Stimulated activated CD4-positive, alpha-beta T cell treated with anti-CD3 and anti-CD28 coated beads, TNF-alpha, amount 100 ng/mL, for 1 hour (primary cell): ENCODE measurements around the gene FLT4.

Experiments
- DNase-seq, 3 donors: peaks; one replicate each; pipeline ENCODE4 v3.0.0-alpha.2; 2020; ENCODE audit warnings: low read depth in 3 of 3, low spot score in 1 of 3

The FLT4 gene

DNA sequence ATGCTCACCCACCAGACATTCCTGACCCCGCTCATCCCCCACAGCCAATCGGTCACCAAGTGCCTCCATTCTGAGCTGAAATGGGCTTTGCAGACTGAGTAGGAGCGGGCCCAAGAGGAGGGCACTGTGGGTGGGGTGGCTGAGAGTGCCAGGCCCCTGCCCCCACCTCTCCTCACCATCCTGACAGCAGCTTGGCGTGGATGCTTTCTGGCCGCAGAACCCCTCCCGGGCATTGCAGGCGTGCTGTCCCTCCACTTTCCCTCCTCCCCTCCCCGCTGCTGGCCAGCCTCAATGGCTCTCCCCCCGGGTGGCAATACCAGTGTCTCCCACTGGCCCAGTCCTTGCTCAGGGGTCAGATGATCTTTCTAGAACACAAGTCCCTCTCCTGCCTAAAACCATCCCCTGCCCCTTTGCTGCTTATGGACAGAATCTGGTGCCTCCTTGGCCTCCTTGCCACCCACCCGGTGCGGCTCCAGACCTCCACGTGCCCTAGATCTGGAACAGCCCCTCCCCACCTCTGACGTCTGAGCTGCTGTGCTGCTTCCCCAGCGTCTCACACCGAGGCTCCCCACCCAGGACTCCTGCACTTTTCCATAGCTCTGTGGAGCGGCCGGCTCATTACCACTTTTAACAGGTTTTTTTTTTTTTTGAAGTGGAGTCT is 6.1 kb downstream of the FLT4 start:
- DNase-seq = no peak

DNA sequence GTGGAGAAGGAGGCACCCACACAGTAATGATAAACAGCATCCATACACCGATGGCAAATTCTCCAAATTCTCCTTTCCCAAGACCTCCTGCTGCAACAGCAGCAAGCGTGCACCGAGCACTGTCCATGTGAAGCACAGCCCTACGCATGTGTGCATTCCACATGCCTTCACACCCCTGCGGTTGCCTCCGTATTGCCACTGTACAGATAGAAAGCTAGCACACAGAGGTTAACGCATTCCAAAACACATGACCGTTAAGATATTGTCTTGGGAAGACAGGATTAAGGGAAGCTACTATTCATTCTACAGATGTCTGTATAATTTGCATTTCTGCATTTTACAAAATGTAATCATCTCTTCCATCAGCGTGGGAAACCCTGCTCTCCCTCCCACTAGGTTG is 6.6 kb downstream of the FLT4 start:
- no peak for DNase-seq

DNA sequence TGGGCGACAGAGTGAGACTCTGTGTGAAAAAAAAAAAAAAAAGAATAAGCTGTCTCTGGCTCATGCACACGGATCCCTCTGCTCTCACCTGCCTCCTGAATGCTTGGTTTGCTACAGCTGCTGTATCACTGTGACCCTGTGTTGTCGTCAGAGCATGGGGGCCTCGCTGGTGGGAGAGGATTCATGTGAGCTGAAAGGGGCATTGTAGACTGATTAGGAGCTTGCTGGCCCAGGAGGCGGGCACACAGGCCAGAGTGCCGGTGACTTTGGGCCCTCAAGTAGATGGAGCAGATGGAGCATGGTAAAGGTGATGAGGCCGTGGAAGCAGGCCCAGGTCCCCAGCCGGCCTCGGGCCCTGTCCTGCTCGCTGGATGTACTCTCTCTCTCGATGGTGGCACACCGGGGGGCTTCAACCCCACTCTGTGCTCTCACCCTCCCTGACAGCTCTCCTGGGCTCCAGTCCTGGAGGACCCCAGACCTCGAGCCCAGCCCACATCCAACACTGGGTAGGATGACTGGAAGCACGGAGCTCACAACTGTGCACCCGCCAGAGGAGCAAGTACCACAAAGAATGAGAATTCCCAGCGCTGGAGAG is 7.1 kb downstream of the FLT4 start:
- no peak for DNase-seq

DNA sequence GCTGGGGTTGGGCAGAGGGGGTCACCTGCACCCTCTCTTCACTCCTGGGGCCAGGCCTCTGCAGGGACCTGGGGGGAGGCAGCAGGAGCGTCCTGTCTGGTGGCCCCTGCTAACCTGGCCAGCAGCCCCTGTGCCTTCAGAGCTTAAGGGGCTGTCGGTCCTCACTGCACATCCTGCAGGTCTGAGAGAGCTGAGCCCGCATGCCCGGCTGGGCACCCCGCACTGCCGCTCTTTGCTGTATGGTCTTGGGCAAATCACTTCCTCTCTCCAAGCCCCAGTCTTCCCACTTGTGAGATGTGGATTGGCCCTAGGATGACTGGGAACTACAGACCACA is 7.9 kb downstream of the FLT4 start:
- no peak for DNase-seq

DNA sequence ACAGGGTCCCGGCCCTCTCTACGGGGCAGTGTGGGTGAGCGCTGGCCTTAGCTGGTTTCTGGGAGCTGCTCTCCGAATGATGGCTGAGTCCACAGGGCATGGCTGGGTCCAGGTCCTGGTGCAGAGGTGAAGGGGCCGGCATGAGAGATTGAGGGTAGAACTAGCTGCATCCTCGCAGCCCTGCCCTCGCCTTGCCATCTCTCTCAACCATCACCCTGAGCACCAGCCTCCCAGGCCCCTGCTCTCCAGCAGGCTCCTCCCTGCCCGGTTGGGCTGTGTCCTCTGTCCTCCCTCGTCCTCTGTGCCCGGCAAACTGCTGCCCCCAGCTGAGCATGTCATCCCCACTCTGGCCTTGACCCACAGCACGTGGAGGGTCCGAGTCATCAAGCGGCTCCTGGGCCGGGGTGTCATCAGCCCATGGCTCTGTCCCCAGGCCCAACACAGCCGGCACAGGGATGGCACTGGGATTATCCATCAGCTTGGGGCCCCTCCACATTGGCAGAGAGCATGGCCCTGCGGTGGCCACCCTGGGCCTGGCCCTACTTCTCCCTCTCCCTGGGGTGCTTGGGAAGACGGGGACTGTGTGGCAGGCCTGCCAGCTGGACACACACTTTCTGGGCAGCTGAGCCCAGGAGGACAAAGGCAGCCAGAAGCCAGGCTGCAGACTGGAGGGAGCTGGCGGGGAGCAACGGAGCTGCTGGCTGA is 8.4 kb downstream of the FLT4 start:
- no peak for DNase-seq

DNA sequence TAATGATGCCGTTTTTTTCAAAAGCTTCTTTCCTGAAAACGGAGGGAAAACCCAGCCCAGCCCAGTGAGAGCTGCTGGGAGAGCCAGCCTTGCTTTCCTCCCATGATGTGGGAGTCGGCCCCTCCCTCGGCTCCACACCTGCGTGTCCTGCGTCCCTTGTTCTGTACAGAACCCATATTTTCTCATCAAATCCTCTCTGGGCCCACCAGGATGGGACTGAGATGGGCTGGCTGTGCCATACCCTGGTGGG is 8.9 kb downstream of the FLT4 start:
- no peak for DNase-seq

DNA sequence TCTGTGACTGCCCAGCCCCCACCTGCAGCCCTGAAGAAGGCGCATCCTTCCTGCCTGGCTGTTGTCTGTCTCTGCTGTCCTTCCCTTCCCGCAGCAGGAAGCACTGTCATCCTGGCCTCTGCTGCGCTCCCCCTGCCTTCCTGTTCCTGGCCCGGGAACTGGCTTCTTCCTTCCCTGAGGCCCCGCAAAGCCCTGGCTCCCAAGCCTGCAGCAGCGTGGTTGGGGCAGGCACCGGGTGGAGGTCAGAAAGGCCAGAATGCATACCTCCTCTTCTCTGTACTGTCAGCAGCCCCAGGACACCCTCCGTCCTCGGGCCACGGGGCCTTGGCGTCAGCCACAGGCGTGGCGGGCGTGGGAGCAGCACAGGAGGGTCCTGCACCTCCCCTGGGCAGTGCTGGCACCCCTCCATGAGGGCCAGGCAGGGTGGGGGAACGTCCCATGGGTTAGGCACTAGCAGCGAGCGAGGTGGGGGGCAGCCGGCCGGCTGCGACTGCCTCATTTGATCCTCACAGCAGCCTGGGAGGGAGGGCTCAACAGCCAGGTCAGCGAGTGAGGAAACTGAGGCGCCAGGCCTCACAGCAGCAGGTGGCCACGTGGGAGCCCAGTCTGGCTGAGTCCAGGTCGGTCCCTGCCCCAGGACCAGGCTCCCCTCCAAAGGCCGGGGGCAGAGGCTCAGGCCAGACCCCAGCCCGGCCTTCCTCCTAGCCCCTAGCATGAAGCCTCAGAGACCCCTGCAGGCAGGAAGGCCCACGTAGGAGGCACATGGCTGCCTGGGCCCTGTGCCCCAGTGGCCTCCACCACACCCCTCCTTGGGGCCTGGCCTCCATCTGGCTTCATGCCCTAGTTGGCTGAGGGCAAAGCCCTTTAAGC is 9.4 kb downstream of the FLT4 start:
- DNase-seq = no peak

DNA sequence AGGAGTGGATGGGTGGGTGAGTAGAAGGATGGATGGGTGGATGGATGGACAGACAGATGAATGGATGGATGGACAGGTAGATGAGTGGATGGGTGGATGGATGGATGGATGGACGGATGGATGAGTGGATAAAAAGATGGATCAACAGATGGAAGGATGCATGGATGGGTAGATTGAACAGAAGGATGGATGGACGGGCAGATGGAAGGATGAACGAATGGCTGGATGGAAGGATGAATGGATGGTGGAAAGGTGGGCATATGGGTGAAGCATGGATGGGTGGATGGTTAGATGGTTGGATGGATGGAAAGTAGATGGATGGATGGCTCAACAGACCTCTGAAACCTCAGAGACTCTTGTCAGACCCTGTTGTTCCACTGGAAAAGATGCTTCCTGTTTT is 10.1 kb downstream of the FLT4 start:
- no peak for DNase-seq

DNA sequence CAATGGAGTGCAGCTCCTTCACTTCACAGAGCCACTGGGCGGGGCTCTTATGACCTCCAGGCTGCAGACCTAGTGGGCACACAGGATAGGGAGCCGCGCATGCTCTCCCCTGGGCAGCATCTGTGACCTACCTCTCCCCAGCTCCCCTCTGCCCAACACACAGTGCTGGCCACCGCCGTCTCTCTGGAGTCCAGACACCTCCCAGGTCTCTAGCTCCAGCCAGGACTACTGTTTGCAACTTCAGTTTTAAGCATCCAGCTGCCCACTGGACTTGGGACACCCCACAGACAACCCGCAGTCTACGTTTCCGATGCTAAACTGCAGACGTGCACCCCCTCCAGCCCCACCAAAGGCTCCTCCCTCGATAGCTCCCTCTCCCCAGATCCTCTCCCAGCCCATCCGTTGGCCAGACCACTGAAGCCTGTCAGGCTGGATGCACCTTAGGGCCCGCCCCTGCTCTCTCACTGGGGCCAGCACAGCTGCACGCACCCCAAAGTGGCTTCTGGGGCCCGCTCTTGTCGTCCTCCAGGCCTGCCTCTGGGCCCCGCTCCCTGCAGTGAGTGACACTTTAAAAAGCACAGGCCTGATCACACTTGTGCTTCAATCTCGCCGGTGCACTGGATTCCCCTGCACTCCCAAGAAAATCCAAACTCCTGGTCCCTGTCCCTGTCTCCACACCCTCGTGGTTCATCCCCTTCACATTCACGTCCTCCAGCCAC is 11.3 kb downstream of the FLT4 start:
- DNase-seq = no peak

DNA sequence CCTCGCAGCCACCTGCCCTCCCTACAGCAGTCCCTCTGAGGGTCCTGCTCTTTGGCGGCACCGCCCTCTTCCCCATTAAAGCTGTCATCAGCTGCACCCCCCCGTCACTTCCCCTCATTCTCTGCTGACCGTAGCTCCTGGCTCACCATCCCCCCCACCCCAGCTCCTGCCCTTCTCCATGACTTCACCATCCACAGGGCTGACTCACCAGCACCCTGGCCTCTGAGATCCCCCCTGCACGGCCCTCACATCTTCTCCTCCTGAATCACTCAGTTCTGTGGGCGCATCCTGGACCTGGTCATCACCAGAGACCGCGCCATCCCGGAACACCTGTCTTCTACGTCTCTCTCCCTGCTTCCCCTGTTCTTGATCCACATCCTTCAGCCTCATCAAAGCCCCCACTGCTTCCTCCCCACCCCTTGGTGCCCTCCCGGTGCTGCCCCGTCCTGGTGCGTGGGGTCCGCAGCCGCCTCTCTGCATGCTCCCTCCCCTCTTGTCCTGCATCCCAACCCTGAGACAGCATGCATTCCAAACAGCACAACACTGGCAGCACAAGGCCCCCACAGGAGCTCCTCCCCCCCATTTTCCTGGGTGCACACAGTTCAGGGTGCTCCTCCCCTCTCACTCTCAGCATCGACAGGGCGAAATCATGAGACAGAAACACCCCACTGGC is 12.9 kb downstream of the FLT4 start:
- DNase-seq = no peak

DNA sequence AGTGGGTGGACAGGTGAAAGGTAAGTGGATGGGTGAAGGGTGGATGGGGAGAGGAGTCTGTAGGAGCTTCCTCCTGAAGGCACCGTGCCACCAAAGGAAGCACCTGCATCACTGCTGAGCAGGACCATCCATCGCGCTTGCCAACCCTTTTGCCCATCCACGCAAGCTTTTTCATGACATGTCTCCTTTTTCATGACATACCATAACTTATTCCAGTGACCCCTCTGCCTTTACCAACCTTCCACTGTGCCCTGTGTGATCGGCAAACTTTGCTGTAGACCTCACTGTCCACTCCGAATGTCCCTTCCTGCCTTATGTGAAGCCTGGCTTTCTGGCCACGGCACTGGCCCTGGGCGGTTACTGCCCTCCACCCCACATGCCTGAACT is 13.4 kb downstream of the FLT4 start:
- DNase-seq = no peak

DNA sequence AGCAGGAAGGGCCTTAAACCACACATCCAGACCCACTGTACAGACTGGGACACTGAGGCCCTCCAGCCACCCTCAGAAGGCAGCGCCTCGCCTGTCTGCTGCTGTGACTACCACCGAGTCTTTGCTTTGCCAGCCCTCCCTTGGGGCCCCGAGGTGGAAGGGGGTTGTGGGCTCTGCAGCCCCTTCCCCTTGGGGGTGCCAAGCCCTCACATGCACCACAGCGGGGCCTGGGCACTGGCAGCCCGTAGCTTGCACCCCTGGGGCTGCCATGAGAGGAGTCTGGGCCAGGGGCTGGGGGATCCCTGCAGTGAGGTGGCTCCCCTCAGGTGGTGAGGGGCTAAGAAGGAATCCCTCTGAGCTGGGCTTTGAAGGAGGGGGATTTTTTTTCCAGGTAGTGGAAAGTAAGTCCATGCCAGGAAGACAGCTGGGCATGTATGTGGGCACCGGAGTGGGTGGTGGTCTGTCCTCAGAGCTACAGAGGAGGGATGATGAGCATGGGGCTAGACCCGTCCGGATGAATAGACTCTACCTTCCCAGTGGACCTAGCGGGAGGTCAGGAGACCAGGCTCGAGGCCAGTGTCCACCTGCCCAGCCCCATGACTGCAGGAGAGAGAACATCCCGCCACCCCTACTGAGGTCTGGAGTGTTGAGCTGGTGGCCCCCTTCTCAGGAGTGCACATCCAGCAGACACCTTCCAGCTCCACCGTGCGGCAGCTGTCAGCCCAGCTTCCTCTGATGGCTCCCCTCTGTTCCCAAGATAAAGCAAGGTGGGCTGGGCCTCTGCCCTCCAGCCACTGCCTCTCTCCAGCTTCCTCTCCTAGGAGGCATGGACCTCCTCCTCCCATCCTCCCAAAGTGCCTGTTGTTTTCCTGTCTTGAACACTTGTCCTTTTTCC is 15.9 kb downstream of the FLT4 start:
- no peak for DNase-seq

DNA sequence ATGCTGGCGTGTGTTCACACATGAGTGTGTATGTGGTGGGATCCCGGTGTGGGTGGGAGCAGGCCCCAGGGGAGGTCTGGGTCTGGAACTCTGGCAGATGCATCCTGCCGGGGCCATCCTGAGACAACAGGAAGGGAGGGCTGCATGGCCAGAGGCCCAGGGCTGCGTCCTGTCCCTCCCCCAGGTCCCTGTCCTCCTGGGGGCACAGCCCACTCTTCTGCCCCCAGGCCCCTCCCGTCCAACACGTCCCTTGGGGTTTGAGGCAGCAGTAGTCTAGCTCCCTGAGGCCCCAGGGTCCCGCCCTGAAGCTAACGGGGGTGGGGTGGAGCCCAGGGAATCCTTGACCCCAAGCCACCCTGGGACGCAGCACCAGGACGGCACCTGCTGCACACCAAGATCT is 16.6 kb downstream of the FLT4 start:
- no peak for DNase-seq

DNA sequence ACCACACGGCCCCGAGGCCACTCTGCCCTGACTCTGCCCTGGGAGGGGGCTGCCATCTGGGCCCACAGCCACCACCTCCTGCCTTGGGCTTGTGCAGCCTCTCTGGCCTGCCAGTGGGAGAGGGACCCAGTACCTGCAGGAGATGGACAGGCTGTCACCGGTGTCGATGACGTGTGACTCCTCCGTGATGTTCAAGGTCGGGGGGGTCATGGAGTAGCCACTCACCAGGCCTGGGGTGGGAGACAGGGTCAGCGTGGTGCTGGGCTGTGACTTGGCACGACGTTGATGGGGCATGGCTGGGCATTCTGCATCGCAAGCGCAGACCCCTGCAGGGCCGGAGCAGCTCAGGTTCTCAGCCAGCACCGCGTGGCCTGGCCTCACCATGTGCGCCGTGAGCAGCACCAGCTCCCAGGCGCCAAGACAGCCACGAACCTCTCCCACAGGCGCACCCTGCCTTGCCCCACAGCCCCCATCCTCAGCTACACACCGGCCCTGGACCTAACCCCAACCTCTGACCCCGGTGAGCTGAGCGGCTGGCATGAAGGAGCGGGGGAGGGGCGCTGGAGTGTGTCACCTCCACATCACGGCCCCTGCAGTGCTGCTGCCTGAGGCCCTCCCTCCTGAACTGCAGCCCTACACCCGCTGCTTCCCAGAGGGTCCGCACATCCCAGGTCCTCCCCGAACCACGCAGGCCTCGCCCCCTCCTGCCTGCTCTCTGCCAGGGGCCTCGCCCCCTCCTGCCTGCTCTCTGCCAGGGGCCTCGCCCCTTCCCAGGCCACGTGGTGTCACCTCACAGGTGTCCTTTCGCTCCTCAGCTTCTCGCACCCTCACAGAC is 17.6 kb downstream of the FLT4 start:
- DNase-seq = no peak

DNA sequence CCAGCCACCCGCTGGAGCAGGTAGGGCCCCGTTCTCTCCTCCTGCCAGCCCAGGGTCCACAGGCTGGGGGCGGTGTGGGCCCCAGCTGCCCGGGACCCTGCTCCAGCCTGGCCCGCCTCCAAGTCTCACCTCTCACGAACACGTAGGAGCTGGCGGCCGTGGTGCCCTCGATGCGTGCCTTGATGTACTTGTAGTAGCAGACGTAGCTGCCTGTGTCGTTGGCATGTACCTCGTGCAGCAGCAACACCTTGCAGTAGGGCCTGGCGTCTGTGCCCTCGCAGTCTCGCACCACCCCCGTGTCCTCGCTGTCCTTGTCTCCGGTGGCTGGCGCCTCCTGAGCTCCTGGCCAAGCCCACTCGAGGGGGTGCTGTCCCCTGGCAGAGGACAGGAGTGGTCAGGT is 19.0 kb downstream of the FLT4 start:
- no peak for DNase-seq

DNA sequence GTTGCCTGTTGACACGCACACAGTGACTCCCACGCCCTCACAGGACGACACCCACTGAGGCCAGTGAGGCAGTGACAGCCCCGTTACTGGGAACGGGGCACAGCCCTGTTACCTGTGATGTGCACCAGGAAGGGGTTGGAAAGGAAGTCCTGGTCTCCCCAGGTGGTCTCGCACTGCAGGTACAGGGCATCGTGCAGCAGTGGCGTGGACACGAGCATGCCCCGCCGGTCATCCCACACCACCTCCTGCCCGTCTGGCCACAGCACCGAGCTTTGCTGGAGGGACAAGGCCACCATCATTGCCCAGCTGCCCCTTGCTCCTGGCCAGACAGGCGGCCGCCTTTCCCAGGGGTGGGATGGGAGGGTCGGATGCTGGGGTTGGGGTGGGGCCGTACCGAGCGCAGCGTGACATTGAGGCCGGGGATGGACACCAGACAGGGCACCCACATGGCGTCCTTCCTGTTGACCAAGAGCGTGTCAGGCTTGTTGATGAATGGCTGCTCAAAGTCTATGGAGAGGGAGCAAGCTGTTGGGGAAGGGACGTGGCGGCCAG is 19.5 kb downstream of the FLT4 start:
- no peak for DNase-seq

DNA sequence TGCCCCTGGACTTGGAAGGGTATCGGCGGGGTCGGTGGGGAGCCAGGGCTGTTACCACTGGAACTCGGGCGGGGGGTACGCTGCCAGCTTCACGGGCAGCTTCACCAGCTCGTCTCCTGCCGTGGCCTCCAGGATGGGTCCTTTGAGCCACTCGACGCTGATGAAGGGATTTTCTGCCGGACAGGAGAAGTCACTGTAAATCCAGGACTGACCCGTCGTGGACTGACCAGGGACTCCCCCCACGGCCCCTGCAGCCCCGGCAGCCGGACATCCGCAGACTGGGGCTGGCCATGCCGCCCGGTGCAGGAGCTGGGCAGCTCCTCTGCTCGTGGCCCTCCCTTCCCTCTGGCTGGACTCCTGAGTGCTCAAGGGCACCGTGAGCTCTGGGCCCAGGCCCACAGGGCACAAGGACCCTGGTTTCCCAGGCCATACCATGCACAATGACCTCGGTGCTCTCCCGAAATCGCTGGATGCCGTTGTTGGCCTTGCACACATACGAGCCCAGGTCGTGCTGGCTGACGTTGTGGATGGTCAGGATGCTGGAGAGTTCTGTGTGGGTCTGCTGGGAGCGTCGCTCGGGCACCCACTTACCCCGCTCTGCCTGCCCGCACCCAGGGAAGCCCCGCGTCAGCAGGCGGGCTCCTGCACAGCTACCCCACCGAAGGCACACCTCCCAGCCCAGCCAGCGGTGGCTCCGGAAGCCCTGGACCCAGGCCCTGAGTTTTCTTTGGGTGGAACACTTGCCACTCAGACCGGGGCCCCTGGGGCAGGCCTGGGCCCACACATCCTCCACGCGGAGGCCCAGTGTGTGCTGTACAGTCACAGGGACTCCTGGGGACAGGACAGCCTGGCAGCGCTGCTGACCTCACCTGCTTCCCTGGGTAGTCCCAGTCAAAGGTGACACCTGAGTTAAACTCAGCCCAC is 20.3 kb downstream of the FLT4 start:
- DNase-seq = no peak

DNA sequence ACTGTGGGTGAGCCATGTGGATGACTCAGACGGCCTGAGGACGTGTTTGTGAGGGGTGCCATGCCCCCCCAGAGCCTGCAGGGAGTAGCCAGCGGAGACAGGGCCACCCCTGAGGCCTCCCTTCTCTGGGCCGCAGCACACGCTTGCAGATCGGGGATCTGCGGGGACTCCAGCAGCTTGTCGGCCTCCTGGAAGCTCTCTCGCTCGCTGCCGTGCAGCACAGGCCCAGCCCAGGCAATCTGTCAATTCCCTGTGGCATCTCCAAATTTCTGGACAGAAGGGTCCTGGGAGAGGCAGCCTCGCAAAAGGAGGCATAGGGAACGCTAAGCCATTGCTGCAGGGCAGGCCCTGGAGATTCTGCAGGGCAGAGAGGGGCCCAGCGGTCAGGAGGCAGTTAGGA is 21.2 kb downstream of the FLT4 start:
- DNase-seq = no peak
